Measurements from ENCODE around the gene KIF21A. TPM values are rescaled to one million over a fixed set of nuclear protein-coding genes. Genes with fewer than 3 reads are reported as not detected.

Gene KIF21A
- total RNA-seq, 4 donors from 2014 or later, result 32.2 to 52.6 (median 44.0) TPM

DNA sequence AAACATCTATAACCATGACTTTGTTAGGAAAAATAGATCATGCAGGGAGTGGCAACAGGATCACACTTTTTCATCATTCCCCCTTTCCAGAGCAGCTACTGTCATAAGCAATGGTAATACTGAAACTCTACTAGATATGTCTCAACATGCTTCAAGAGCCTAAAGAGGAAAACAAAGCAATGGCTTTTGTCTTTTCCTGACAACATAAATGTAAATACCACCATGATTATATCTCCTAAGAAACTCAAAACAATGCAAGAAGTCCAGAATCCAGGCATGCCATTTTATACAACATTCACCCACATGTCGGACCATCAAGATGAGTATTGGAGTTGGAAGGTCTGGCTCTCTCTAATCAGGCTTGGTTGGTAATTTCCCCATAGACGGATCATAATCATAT lies 78.7 kb downstream of the KIF21A start:
- 92 to 93% methylated on average over 2 of the region's 2 CpGs for WGBS, 2 donors
- DNase-seq (ENCODE audit: low spot score in 2 of 2), result no peak
- intact Hi-C loops (cut with DNase I; ENCODE audit: low total_unique reads), result no loop called here
- TF ChIP-seq CTCF (IDR thresholded peaks at IDR 0.05), result no peak
- no peak for TF ChIP-seq POLR2A (IDR thresholded peaks at IDR 0.05)
- no peak overlapping the region for H3K4me3 ChIP-seq (ENCODE audit: low read depth, poor library complexity, severe bottlenecking)

- WGBS, 2 donors, result 87 to 90% methylated on average over 2 of the region's 2 CpGs
- no peak for DNase-seq (ENCODE audit: low spot score in 2 of 2)
- intact Hi-C loops (cut with DNase I; ENCODE audit: low total_unique reads), result no loop called here
Observed at GRCh38 chr12:39359645-39360044, 83.3 kb downstream of the KIF21A start.

GRCh38 chr12:39357041-39357440 lies 85.9 kb downstream of the KIF21A start:
- no peak overlapping the region for H3K4me3 ChIP-seq (ENCODE audit: low read depth, poor library complexity, severe bottlenecking)
- 84 to 89% methylated on average over 3 of the region's 3 CpGs for WGBS, 2 donors
- intact Hi-C loops (cut with DNase I; ENCODE audit: low total_unique reads), result no loop called here
- DNase-seq (ENCODE audit: low spot score in 2 of 2), result no peak
- TF ChIP-seq POLR2A (IDR thresholded peaks at IDR 0.05), result no peak
- no peak for TF ChIP-seq CTCF (IDR thresholded peaks at IDR 0.05)

More at GRCh38 chr12:39359645-39360044, 83.3 kb downstream of the KIF21A start:
- TF ChIP-seq POLR2A (IDR thresholded peaks at IDR 0.05) (no peak), CTCF (IDR thresholded peaks at IDR 0.05) (no peak)
- no peak overlapping the region for H3K4me3 ChIP-seq (ENCODE audit: low read depth, poor library complexity, severe bottlenecking)

DNA sequence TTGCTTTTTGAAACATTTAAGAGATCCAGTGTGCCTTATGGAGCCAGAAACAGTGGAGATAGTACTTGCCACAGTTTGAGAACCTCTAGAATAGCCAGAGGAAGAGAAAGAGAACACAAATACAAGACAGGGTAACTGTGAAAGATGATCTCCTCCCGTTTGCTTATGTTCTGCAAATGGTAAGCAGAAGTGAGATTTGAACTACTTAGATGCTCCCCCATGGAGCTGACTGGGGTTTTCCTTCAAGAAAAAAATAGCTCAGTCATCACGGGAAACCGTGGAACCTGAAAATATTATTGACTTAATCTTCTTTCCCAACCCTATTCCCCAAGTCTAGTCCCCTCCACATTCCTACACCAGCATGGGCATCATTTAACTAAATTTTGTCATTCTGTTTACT lies 87.1 kb downstream of the KIF21A start:
- intact Hi-C loops (cut with DNase I; ENCODE audit: low total_unique reads), result no loop called here
- WGBS, 2 donors, result 86 to 91% methylated on average over 3 of the region's 3 CpGs
- no peak overlapping the region for H3K4me3 ChIP-seq (ENCODE audit: low read depth, poor library complexity, severe bottlenecking)
- no peak for DNase-seq (ENCODE audit: low spot score in 2 of 2)
- no peak for TF ChIP-seq CTCF (IDR thresholded peaks at IDR 0.05)
- TF ChIP-seq POLR2A (IDR thresholded peaks at IDR 0.05), result no peak

- intact Hi-C loops (cut with DNase I; ENCODE audit: low total_unique reads), result no loop called here
- TF ChIP-seq CTCF (IDR thresholded peaks at IDR 0.05) (no peak), POLR2A (IDR thresholded peaks at IDR 0.05) (no peak)
- DNase-seq (ENCODE audit: low spot score in 2 of 2), result no peak
- H3K4me3 ChIP-seq (ENCODE audit: low read depth, poor library complexity, severe bottlenecking), result no peak overlapping the region
Observed at GRCh38 chr12:39354955-39355354, 88.0 kb downstream of the KIF21A start.

DNA sequence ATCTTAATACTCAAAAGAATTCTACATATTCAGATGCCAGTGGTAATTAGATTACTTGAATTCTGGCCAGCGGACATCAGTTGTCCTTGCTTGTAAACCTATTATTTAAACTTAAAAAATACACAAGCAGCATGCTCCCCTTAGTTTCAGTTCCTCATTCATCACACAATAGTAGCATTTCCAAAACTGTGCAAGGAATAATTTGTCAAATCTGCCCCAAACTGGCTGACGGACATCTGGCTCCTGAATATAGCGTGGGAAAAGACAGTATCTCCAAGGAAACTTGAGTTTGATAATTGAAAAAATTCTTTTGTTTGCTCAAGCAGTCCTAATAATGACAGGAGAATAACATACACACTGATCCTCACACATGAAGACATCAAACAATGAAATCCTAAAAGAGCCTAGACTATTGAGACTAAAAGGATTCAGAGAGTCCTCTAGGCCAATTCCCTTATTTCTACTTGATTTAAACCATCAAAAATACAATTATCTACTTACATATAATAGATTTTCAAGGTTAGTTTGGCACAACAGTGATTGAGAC lies 90.4 kb downstream of the KIF21A start:
- WGBS, 2 donors, result 97 to 98% methylated on average over 3 of the region's 3 CpGs
- H3K4me3 ChIP-seq (ENCODE audit: low read depth, poor library complexity, severe bottlenecking), result no peak overlapping the region
- TF ChIP-seq CTCF (IDR thresholded peaks at IDR 0.05), result no peak
- DNase-seq (ENCODE audit: low spot score in 2 of 2), result no peak
- intact Hi-C loops (cut with DNase I; ENCODE audit: low total_unique reads), result no loop called here

Data from lower leg skin (tissue), 4 donors.